Kidney (tissue), 14 donors: ENCODE results near the gene CCNL2. TPM values are rescaled to one million over a fixed set of nuclear protein-coding genes. Genes with fewer than 3 reads are reported as not detected.

Experiments used
- DNase-seq, 5 donors: peaks; one replicate each; pipeline ENCODE4 v3.0.0-alpha.2; 2013 to 2020
- FAIRE-seq: peaks from 2 replicates; lab custom pipeline; 2012; peaks lifted over from hg19 to GRCh38; lab: Jason Lieb, UNC
- H3K27ac ChIP-seq, 2 donors: one replicate each; pipeline ENCODE4 v1.7.0; 2013; ENCODE audit warnings: low read depth in 2 of 2, low read length in 2 of 2, inconsistent platforms in 1 of 2
- H3K27me3 ChIP-seq: one replicate; pipeline ENCODE4 v1.7.1; 2013; ENCODE audit warnings: low read length, inconsistent platforms; ENCODE audit not compliant: control insufficient read depth, insufficient read depth
- H3K36me3 ChIP-seq, 3 donors: one replicate each; pipeline versions ENCODE4 v1.7.0 to v1.7.1; 2013; ENCODE audit warnings: low read length in 3 of 3, control low read depth in 1 of 3, inconsistent platforms in 1 of 3; ENCODE audit not compliant: insufficient read depth in 3 of 3, control insufficient read depth in 2 of 3
- H3K4me1 ChIP-seq, 3 donors: one replicate each; pipeline versions ENCODE4 v1.7.0 to v1.7.1; 2013; ENCODE audit warnings: low read length in 3 of 3, inconsistent platforms in 1 of 3, low read depth in 1 of 3; ENCODE audit not compliant: control insufficient read depth in 2 of 3, insufficient read depth in 2 of 3
- H3K4me3 ChIP-seq, 3 donors: one replicate each; pipeline versions ENCODE4 v1.7.0 to v1.8.1; 2013; ENCODE audit warnings: low read length in 3 of 3, control low read depth in 1 of 3, inconsistent platforms in 1 of 3
- H3K9ac ChIP-seq, 3 donors: one replicate each; pipeline versions ENCODE4 v1.7.0 to v1.7.1; 2013; ENCODE audit warnings: low read length in 3 of 3, control low read depth in 1 of 3, inconsistent platforms in 1 of 3
- H3K9me3 ChIP-seq, 3 donors: one replicate each; pipeline versions ENCODE4 v1.7.0 to v1.7.1; 2013; ENCODE audit warnings: low read length in 3 of 3, control low read depth in 1 of 3, inconsistent platforms in 1 of 3; ENCODE audit not compliant: control insufficient read depth in 2 of 3, insufficient read depth in 1 of 3
- intact Hi-C: fragments of 100-400 bp; cut with DNase I; formaldehyde crosslinking; loops from one replicate; pipeline ENCODE4 v1.11.1; 2022
- microRNA-seq: library from miRNA; unstranded; fragments of <30 nt; microRNA quantifications from one replicate; pipeline ENCODE4 v1.2.0, GENCODE V29; 2020
- polyA plus RNA-seq: library from polyadenylated mRNA; stranded (reverse); fragments of 350-450 nt; fragmentation: Illumina TruSeq; extraction: RNeasy Lipid Tissue Mini Kit (QIAGEN cat#74804); gene quantifications from one replicate; pipeline ENCODE4 v1.2.3, GENCODE V29; 2014; ENCODE audit warnings: low read depth, low replicate concordance; ENCODE audit not compliant: insufficient read depth
- total RNA-seq: library from RNA; stranded (reverse); fragmentation: NEBNext Ultra II Directional; extraction: Animal tissue kit (Norgen Biotek cat#: 25700); gene quantifications from one replicate; pipeline ENCODE4 v1.2.1, GENCODE V29; 2021
- TF ChIP-seq, protein P1 (sequence below): IDR thresholded peaks from 3 replicates; pipeline ENCODE4 v1.5.1; 2012; ENCODE audit warnings: mild to moderate bottlenecking, moderate library complexity, borderline replicate concordance; ENCODE audit not compliant: insufficient read depth; ENCODE audit errors: extremely low read depth
- donor health status: control.
- donor health status: control.
- donor health status: control.
- donor health status: control.
- donor health status: control.
- donor health status: DM: yes; HTN: yes; CAD: no.
- donor health status: Normal renal cell carcinoma (clear cell type).

CCNL2 gene
- total and polyA plus RNA-seq, 2 donors from 2014 or later = 72.0 to 199 TPM

DNA sequence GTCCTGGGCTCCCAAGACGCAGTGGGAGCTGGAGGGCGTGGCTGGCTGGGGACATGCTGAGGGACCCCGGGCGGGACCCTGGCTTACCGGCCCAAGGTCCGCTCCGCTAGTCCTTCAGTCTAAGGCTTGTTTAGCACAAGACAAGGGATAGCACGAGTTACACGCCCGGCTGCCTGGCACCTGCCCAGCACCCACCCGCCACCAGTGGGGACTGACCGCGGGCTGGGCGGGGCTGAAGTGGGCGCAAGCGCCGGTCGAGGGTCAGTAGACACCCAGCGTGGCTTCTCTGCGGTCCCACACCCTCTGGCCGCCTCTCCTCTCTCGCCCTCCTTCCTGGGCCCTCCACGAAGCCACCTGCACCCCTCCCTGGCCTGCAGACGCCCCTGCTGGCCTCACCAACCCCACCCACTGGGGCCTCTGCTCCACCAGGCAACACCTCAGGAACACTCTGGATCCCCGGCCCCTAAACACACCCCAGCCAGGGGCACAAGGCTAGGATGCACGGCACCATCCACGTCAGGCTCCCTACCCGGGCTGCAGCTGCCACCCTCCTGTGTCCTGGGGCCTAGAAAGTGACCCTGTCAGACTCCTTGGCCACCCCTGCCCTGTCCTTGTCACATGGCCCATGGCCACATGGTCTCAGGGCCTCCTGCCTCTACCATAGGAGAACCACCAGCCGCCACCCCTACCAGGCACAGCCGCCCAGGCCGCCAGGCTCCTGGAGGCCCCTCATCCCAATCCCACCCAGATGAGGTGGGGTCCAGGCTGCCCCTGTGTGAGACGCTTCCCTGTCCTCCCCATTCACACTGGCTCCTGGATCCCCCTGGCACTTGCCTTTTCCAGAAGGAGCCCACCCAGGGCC is 62.0 kb downstream of the CCNL2 start:
- H3K4me3 ChIP-seq = no peak overlapping the region
- H3K9ac ChIP-seq = no peak overlapping the region
- H3K27ac ChIP-seq = no peak overlapping the region
- TF ChIP-seq, protein P1, sequence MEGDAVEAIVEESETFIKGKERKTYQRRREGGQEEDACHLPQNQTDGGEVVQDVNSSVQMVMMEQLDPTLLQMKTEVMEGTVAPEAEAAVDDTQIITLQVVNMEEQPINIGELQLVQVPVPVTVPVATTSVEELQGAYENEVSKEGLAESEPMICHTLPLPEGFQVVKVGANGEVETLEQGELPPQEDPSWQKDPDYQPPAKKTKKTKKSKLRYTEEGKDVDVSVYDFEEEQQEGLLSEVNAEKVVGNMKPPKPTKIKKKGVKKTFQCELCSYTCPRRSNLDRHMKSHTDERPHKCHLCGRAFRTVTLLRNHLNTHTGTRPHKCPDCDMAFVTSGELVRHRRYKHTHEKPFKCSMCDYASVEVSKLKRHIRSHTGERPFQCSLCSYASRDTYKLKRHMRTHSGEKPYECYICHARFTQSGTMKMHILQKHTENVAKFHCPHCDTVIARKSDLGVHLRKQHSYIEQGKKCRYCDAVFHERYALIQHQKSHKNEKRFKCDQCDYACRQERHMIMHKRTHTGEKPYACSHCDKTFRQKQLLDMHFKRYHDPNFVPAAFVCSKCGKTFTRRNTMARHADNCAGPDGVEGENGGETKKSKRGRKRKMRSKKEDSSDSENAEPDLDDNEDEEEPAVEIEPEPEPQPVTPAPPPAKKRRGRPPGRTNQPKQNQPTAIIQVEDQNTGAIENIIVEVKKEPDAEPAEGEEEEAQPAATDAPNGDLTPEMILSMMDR = no peak
- H3K27me3 ChIP-seq = no peaks in the 10 kb centered on the region
- DNase-seq = no peak
- H3K9me3 ChIP-seq = no peaks in the 10 kb centered on the region
- FAIRE-seq = no peak
- no peaks in the 10 kb centered on the region for H3K4me1 ChIP-seq
- intact Hi-C loops = no loop called here
- H3K36me3 ChIP-seq = peaks cover 4 to 15% (median 11%) of the 10 kb centered on the region in 3 donors

DNA sequence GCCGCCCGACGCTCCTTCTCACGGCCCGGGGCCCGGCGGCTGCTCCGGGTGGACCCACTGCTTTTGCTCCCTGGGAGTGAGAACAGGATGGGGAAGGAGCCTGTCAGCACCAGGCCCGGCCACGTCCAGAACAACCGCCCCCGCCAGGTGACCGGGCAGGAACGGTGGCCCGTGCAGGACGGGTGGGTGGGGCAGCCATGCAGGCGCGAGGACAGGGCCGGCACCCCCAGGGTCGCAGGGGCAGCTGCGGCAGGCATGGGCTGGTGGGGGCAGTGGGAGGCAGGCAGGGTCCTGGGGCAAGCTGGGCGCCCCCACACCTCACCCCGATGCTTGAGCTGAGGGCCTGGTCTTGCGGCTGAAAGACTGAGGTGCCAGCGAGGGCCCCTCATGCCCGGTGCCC is 62.7 kb downstream of the CCNL2 start:
- peaks cover 4 to 14% (median 10%) of the 10 kb centered on the region in 3 donors for H3K36me3 ChIP-seq
- no peak overlapping the region for H3K4me3 ChIP-seq
- no peak overlapping the region for H3K9ac ChIP-seq
- no peaks in the 10 kb centered on the region for H3K27me3 ChIP-seq
- no peak for DNase-seq
- FAIRE-seq = no peak
- no peaks in the 10 kb centered on the region for H3K4me1 ChIP-seq
- intact Hi-C loops = no loop called here
- TF ChIP-seq, protein P1 = no peak
- H3K9me3 ChIP-seq = no peaks in the 10 kb centered on the region
- no peak overlapping the region for H3K27ac ChIP-seq

DNA sequence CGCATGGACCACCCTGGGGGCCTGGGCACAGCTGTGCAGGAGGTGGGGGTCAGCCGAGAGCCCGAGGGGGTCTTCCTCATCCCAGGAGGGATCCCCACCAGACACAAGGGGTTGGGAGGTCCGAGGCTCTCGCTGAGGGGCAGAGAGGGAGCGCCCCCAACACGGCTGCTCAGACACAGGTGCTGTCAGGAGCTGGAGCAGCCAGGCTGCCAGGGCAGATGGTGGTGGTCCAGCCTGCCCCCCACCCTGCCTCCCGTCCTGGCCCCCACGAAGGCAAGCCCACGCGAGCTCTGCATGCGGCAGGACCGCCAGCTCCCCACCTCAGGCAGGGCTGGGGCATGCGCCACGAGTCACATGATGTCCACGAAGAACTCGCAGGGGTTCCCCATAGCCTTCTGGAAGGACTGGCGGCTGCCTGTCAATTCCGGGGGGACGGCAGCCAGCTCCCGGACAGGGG is 63.3 kb downstream of the CCNL2 start:
- intact Hi-C loops = no loop called here
- TF ChIP-seq, protein P1 = no peak
- Histone ChIP-seq H3K27me3 (no peaks in the 10 kb centered on the region), H3K4me3 (no peak overlapping the region), H3K9me3 (no peaks in the 10 kb centered on the region), H3K9ac (no peak overlapping the region), H3K27ac (no peak overlapping the region), H3K4me1 (no peaks in the 10 kb centered on the region), H3K36me3 (peaks cover 0 to 8% (median 4%) of the 10 kb centered on the region in 3 donors)
- no peak for FAIRE-seq
- no peak for DNase-seq

Small RNA genes lying within 50 kb of the gene (microRNA-seq; reads per million reads assigned to microRNA genes)
- gene MIR6808 = not detected

Other genes starting within 250 kb of the CCNL2 start
- 1.5 TPM for gene TTLL10, start 225.5 kb downstream of the CCNL2 start, total RNA-seq
- gene TTLL10, start 225.5 kb downstream of the CCNL2 start, polyA plus RNA-seq = not detected
- 8.1 TPM for gene TNFRSF18, start 192.7 kb downstream of the CCNL2 start, total RNA-seq
- not detected for gene TNFRSF18, start 192.7 kb downstream of the CCNL2 start, polyA plus RNA-seq
- gene TNFRSF4, start 185.2 kb downstream of the CCNL2 start, total RNA-seq = 5.1 TPM
- gene TNFRSF4, start 185.2 kb downstream of the CCNL2 start, polyA plus RNA-seq = 3.3 TPM
- gene SDF4, start 167.3 kb downstream of the CCNL2 start, total RNA-seq = 160 TPM
- gene SDF4, start 167.3 kb downstream of the CCNL2 start, polyA plus RNA-seq = 143 TPM
- gene B3GALT6, start 167.1 kb downstream of the CCNL2 start, total RNA-seq = 20.3 TPM
- 13.7 TPM for gene B3GALT6, start 167.1 kb downstream of the CCNL2 start, polyA plus RNA-seq
- gene C1QTNF12, start 152.6 kb downstream of the CCNL2 start, total RNA-seq = 3.1 TPM
- gene C1QTNF12, start 152.6 kb downstream of the CCNL2 start, polyA plus RNA-seq = 9.9 TPM
- gene UBE2J2, start 125.5 kb downstream of the CCNL2 start, total RNA-seq = 56.6 TPM
- 57.4 TPM for gene UBE2J2, start 125.5 kb downstream of the CCNL2 start, polyA plus RNA-seq
- gene SCNN1D, start 118.9 kb downstream of the CCNL2 start, total RNA-seq = 4.6 TPM
- 4.6 TPM for gene SCNN1D, start 118.9 kb downstream of the CCNL2 start, polyA plus RNA-seq
- 39.5 TPM for gene ACAP3, start 91.4 kb downstream of the CCNL2 start, total RNA-seq
- gene ACAP3, start 91.4 kb downstream of the CCNL2 start, polyA plus RNA-seq = 15.9 TPM
- gene PUSL1, start 90.7 kb downstream of the CCNL2 start, total RNA-seq = 12.6 TPM
- gene PUSL1, start 90.7 kb downstream of the CCNL2 start, polyA plus RNA-seq = 13.9 TPM
- gene INTS11, start 74.7 kb downstream of the CCNL2 start, total RNA-seq = 100 TPM
- gene INTS11, start 74.7 kb downstream of the CCNL2 start, polyA plus RNA-seq = 73.6 TPM
- 21.9 TPM for gene CPTP, start 74.5 kb downstream of the CCNL2 start, total RNA-seq
- gene CPTP, start 74.5 kb downstream of the CCNL2 start, polyA plus RNA-seq = 51.5 TPM
- 1.3 TPM for gene TAS1R3, start 68.1 kb downstream of the CCNL2 start, total RNA-seq
- gene TAS1R3, start 68.1 kb downstream of the CCNL2 start, polyA plus RNA-seq = 0.15 TPM
- gene DVL1, start 49.9 kb downstream of the CCNL2 start, total RNA-seq = 55.0 TPM
- 32.5 TPM for gene DVL1, start 49.9 kb downstream of the CCNL2 start, polyA plus RNA-seq
- gene MXRA8, start 40.8 kb downstream of the CCNL2 start, total RNA-seq = 26.0 TPM
- 64.7 TPM for gene MXRA8, start 40.8 kb downstream of the CCNL2 start, polyA plus RNA-seq
- gene AURKAIP1, start 24.1 kb downstream of the CCNL2 start, total RNA-seq = 111 TPM
- gene AURKAIP1, start 24.1 kb downstream of the CCNL2 start, polyA plus RNA-seq = 359 TPM
- gene MRPL20, start 8.0 kb upstream of the CCNL2 start, total RNA-seq = 103 TPM
- 221 TPM for gene MRPL20, start 8.0 kb upstream of the CCNL2 start, polyA plus RNA-seq
- 5.2 TPM for gene ANKRD65, start 21.9 kb upstream of the CCNL2 start, total RNA-seq
- 7.1 TPM for gene ANKRD65, start 21.9 kb upstream of the CCNL2 start, polyA plus RNA-seq
- 116 TPM for gene VWA1, start 36.4 kb upstream of the CCNL2 start, total RNA-seq
- 103 TPM for gene VWA1, start 36.4 kb upstream of the CCNL2 start, polyA plus RNA-seq
- gene ATAD3C, start 50.4 kb upstream of the CCNL2 start, total RNA-seq = 10.0 TPM
- 14.3 TPM for gene ATAD3C, start 50.4 kb upstream of the CCNL2 start, polyA plus RNA-seq
- gene ATAD3B, start 72.4 kb upstream of the CCNL2 start, total RNA-seq = 28.8 TPM
- 13.3 TPM for gene ATAD3B, start 72.4 kb upstream of the CCNL2 start, polyA plus RNA-seq
- 19.1 TPM for gene ATAD3A, start 112.8 kb upstream of the CCNL2 start, total RNA-seq
- 17.5 TPM for gene ATAD3A, start 112.8 kb upstream of the CCNL2 start, polyA plus RNA-seq
- 1.9 TPM for gene TMEM240, start 141.3 kb upstream of the CCNL2 start, total RNA-seq
- 1.7 TPM for gene TMEM240, start 141.3 kb upstream of the CCNL2 start, polyA plus RNA-seq
- 102 TPM for gene SSU72, start 175.5 kb upstream of the CCNL2 start, total RNA-seq
- gene SSU72, start 175.5 kb upstream of the CCNL2 start, polyA plus RNA-seq = 143 TPM
- 2.6 TPM for gene FNDC10, start 200.8 kb upstream of the CCNL2 start, total RNA-seq
- gene FNDC10, start 200.8 kb upstream of the CCNL2 start, polyA plus RNA-seq = 18.2 TPM
- gene MIB2, start 216.2 kb upstream of the CCNL2 start, total RNA-seq = 61.6 TPM
- gene MIB2, start 216.2 kb upstream of the CCNL2 start, polyA plus RNA-seq = 35.6 TPM
- gene MMP23B, start 232.8 kb upstream of the CCNL2 start, total RNA-seq = 7.1 TPM
- gene MMP23B, start 232.8 kb upstream of the CCNL2 start, polyA plus RNA-seq = 4.0 TPM